Kidney (tissue), 14 donors: Measurements from ENCODE around the gene CLC. TPM values are rescaled to one million over a fixed set of nuclear protein-coding genes. Genes with fewer than 3 reads are reported as not detected.

ENCODE experiments used
- DNase-seq, 5 donors: peaks; one replicate each; pipeline ENCODE4 v3.0.0-alpha.2; 2013 to 2020
- FAIRE-seq: peaks from 2 replicates; lab custom pipeline; 2012; peaks lifted over from hg19 to GRCh38; lab: Jason Lieb, UNC
- H3K27ac ChIP-seq, 2 donors: one replicate each; pipeline ENCODE4 v1.7.0; 2013; ENCODE audit warnings: low read depth in 2 of 2, low read length in 2 of 2, inconsistent platforms in 1 of 2
- H3K27me3 ChIP-seq: one replicate; pipeline ENCODE4 v1.7.1; 2013; ENCODE audit warnings: low read length, inconsistent platforms; ENCODE audit not compliant: control insufficient read depth, insufficient read depth
- H3K36me3 ChIP-seq, 3 donors: one replicate each; pipeline versions ENCODE4 v1.7.0 to v1.7.1; 2013; ENCODE audit warnings: low read length in 3 of 3, control low read depth in 1 of 3, inconsistent platforms in 1 of 3; ENCODE audit not compliant: insufficient read depth in 3 of 3, control insufficient read depth in 2 of 3
- H3K4me1 ChIP-seq, 3 donors: one replicate each; pipeline versions ENCODE4 v1.7.0 to v1.7.1; 2013; ENCODE audit warnings: low read length in 3 of 3, inconsistent platforms in 1 of 3, low read depth in 1 of 3; ENCODE audit not compliant: control insufficient read depth in 2 of 3, insufficient read depth in 2 of 3
- H3K4me3 ChIP-seq, 3 donors: one replicate each; pipeline versions ENCODE4 v1.7.0 to v1.8.1; 2013; ENCODE audit warnings: low read length in 3 of 3, control low read depth in 1 of 3, inconsistent platforms in 1 of 3
- H3K9ac ChIP-seq, 3 donors: one replicate each; pipeline versions ENCODE4 v1.7.0 to v1.7.1; 2013; ENCODE audit warnings: low read length in 3 of 3, control low read depth in 1 of 3, inconsistent platforms in 1 of 3
- H3K9me3 ChIP-seq, 3 donors: one replicate each; pipeline versions ENCODE4 v1.7.0 to v1.7.1; 2013; ENCODE audit warnings: low read length in 3 of 3, control low read depth in 1 of 3, inconsistent platforms in 1 of 3; ENCODE audit not compliant: control insufficient read depth in 2 of 3, insufficient read depth in 1 of 3
- intact Hi-C: fragments of 100-400 bp; cut with DNase I; formaldehyde crosslinking; loops from one replicate; pipeline ENCODE4 v1.11.1; 2022
- polyA plus RNA-seq: library from polyadenylated mRNA; stranded (reverse); fragments of 350-450 nt; fragmentation: Illumina TruSeq; extraction: RNeasy Lipid Tissue Mini Kit (QIAGEN cat#74804); gene quantifications from one replicate; pipeline ENCODE4 v1.2.3, GENCODE V29; 2014; ENCODE audit warnings: low read depth, low replicate concordance; ENCODE audit not compliant: insufficient read depth
- total RNA-seq: library from RNA; stranded (reverse); fragmentation: NEBNext Ultra II Directional; extraction: Animal tissue kit (Norgen Biotek cat#: 25700); gene quantifications from one replicate; pipeline ENCODE4 v1.2.1, GENCODE V29; 2021
- TF ChIP-seq, protein P1 (sequence below): IDR thresholded peaks from 3 replicates; pipeline ENCODE4 v1.5.1; 2012; ENCODE audit warnings: mild to moderate bottlenecking, moderate library complexity, borderline replicate concordance; ENCODE audit not compliant: insufficient read depth; ENCODE audit errors: extremely low read depth
- donor health status: control.
- donor health status: control.
- donor health status: control.
- donor health status: control.
- donor health status: control.
- donor health status: DM: yes; HTN: yes; CAD: no.
- donor health status: Normal renal cell carcinoma (clear cell type).

The CLC gene
- total and polyA plus RNA-seq, 2 donors from 2014 or later: not detected

DNA sequence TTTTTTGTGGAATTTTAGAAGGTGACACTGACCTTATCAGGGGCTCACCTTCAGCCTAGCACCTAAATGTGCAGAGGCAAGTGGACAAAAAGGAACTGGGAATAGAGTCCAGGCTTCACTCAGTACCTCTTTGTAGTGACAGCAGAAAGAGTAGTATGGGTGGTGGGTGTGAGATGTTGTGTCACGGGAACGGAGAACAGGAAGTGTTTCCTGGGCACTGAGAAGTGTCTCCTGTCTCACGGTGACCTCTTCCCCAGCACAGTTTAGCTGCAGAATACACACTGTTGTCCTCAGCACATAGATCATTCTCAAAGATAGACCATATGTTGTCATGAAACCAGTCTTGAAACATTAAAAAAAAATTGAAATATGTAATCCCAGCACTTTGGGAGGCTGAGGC is 51.1 kb downstream of the CLC start:
- no peak for FAIRE-seq
- H3K4me3 ChIP-seq: no peak overlapping the region

DNA sequence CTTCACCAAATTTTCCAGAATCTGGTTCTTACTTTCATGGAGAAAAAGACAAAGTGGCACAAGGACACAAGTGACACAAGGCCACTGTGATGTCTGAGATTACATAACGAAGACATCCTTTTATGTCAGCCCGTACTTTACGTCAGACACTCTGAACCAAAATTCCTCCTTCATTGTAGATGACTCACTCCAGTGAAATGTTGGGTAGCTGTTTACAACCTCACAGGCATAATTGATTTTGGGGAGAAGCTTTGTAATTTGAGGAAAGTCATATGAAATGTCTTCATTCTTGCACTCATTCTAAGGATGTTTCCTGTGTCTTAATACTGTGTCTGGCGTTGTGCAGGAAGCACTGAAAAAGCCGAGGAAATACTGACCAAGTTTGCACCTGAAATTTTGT is 53.6 kb downstream of the CLC start:
- Histone ChIP-seq H3K27ac (no peak overlapping the region), H3K36me3 (no peaks in the 10 kb centered on the region), H3K9me3 (no peaks in the 10 kb centered on the region), H3K27me3 (no peaks in the 10 kb centered on the region), H3K4me3 (no peak overlapping the region), H3K4me1 (no peaks in the 10 kb centered on the region), H3K9ac (no peak overlapping the region)
- DNase-seq (no peak), FAIRE-seq (no peak)
- TF ChIP-seq, protein P1, sequence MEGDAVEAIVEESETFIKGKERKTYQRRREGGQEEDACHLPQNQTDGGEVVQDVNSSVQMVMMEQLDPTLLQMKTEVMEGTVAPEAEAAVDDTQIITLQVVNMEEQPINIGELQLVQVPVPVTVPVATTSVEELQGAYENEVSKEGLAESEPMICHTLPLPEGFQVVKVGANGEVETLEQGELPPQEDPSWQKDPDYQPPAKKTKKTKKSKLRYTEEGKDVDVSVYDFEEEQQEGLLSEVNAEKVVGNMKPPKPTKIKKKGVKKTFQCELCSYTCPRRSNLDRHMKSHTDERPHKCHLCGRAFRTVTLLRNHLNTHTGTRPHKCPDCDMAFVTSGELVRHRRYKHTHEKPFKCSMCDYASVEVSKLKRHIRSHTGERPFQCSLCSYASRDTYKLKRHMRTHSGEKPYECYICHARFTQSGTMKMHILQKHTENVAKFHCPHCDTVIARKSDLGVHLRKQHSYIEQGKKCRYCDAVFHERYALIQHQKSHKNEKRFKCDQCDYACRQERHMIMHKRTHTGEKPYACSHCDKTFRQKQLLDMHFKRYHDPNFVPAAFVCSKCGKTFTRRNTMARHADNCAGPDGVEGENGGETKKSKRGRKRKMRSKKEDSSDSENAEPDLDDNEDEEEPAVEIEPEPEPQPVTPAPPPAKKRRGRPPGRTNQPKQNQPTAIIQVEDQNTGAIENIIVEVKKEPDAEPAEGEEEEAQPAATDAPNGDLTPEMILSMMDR: no peak
- intact Hi-C loops: no loop called here

More for the DNA sequence above, 51.1 kb downstream of the CLC start:
- TF ChIP-seq, protein P1: no peak
- no peaks in the 10 kb centered on the region for H3K36me3 ChIP-seq
- H3K9me3 ChIP-seq: no peaks in the 10 kb centered on the region
- H3K4me1 ChIP-seq: no peaks in the 10 kb centered on the region
- intact Hi-C loops: no loop called here
- H3K27ac ChIP-seq: no peak overlapping the region
- no peak for DNase-seq
- no peak overlapping the region for H3K9ac ChIP-seq
- no peaks in the 10 kb centered on the region for H3K27me3 ChIP-seq

DNA sequence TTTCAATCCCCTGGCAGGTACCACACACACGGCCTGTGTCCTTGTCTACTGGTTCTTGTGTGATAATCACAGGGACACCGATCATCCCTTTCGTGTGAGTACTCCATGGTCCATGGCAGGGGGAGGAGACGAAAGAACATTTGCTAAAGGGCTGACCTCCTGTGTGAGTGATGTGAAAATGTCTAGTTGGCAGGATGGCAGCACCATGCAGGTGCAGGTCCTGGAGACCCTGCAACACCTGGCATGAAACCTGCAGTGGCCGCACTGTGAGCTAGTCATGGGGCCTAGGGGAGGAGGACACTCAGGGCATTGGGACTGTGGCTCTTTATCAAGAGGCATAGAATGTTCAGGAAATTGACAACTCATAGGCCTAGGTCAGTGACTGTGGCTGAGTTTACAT is 56.4 kb downstream of the CLC start:
- H3K4me3 ChIP-seq: no peak overlapping the region
- no peak for FAIRE-seq
- no peaks in the 10 kb centered on the region for H3K36me3 ChIP-seq
- DNase-seq: no peak
- H3K27ac ChIP-seq: no peak overlapping the region
- intact Hi-C loops: no loop called here
- H3K4me1 ChIP-seq: peaks cover 0 to 4% (median 0%) of the 10 kb centered on the region in 3 donors
- H3K9me3 ChIP-seq: no peaks in the 10 kb centered on the region
- H3K27me3 ChIP-seq: no peaks in the 10 kb centered on the region
- no peak overlapping the region for H3K9ac ChIP-seq
- TF ChIP-seq, protein P1: no peak

Other genes with a start within 250 kb of the CLC start
- gene DLL3, start 239.1 kb downstream of the CLC start, total RNA-seq: 0.13 TPM
- 0.17 TPM for gene DLL3, start 239.1 kb downstream of the CLC start, polyA plus RNA-seq
- gene SELENOV, start 222.9 kb downstream of the CLC start, total RNA-seq: not detected
- gene SELENOV, start 222.9 kb downstream of the CLC start, polyA plus RNA-seq: not detected
- gene EID2B, start 205.2 kb downstream of the CLC start, total RNA-seq: 3.3 TPM
- gene EID2B, start 205.2 kb downstream of the CLC start, polyA plus RNA-seq: 4.6 TPM
- 12.0 TPM for gene EID2, start 197.9 kb downstream of the CLC start, total RNA-seq
- gene EID2, start 197.9 kb downstream of the CLC start, polyA plus RNA-seq: 17.0 TPM
- gene LGALS13, start 135.5 kb downstream of the CLC start, total RNA-seq: not detected
- not detected for gene LGALS13, start 135.5 kb downstream of the CLC start, polyA plus RNA-seq
- not detected for gene LGALS16, start 82.1 kb downstream of the CLC start, total RNA-seq
- not detected for gene LGALS16, start 82.1 kb downstream of the CLC start, polyA plus RNA-seq
- not detected for gene LGALS14, start 33.5 kb downstream of the CLC start, total RNA-seq
- gene LGALS14, start 33.5 kb downstream of the CLC start, polyA plus RNA-seq: not detected
- not detected for gene LEUTX, start 40.8 kb upstream of the CLC start, total RNA-seq
- not detected for gene LEUTX, start 40.8 kb upstream of the CLC start, polyA plus RNA-seq
- gene DYRK1B, start 96.1 kb upstream of the CLC start, total RNA-seq: 28.9 TPM
- 18.9 TPM for gene DYRK1B, start 96.1 kb upstream of the CLC start, polyA plus RNA-seq
- 165 TPM for gene FBL, start 108.3 kb upstream of the CLC start, total RNA-seq
- 155 TPM for gene FBL, start 108.3 kb upstream of the CLC start, polyA plus RNA-seq
- gene FCGBP, start 196.6 kb upstream of the CLC start, total RNA-seq: 51.7 TPM
- 7.6 TPM for gene FCGBP, start 196.6 kb upstream of the CLC start, polyA plus RNA-seq
- gene PSMC4, start 233.1 kb upstream of the CLC start, total RNA-seq: 84.7 TPM
- gene PSMC4, start 233.1 kb upstream of the CLC start, polyA plus RNA-seq: 113 TPM